ENCODE results near the gene ZGLP1. TPM values are rescaled to one million over a fixed set of nuclear protein-coding genes. Genes with fewer than 3 reads are reported as not detected.

Gene ZGLP1
- total RNA-seq, 1 donor from 2014 or later = 2.3 TPM

GRCh38 chr19:10269333-10270179 lies 40.1 kb downstream of the ZGLP1 start:
- Histone ChIP-seq H3K4me3 (ENCODE audit: low read depth, low read length) (peak overlapping the region; percentile 43), H3K27me3 (ENCODE audit: control insufficient read depth, insufficient read depth, low read length) (no peaks in the 10 kb centered on the region), H3K36me3 (ENCODE audit: control insufficient read depth, insufficient read depth, low read length) (no peaks in the 10 kb centered on the region)
- TF ChIP-seq, protein P1, sequence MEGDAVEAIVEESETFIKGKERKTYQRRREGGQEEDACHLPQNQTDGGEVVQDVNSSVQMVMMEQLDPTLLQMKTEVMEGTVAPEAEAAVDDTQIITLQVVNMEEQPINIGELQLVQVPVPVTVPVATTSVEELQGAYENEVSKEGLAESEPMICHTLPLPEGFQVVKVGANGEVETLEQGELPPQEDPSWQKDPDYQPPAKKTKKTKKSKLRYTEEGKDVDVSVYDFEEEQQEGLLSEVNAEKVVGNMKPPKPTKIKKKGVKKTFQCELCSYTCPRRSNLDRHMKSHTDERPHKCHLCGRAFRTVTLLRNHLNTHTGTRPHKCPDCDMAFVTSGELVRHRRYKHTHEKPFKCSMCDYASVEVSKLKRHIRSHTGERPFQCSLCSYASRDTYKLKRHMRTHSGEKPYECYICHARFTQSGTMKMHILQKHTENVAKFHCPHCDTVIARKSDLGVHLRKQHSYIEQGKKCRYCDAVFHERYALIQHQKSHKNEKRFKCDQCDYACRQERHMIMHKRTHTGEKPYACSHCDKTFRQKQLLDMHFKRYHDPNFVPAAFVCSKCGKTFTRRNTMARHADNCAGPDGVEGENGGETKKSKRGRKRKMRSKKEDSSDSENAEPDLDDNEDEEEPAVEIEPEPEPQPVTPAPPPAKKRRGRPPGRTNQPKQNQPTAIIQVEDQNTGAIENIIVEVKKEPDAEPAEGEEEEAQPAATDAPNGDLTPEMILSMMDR (IDR thresholded peaks at IDR 0.05; ENCODE audit: insufficient read depth, low read length, poor library complexity, severe bottlenecking) = peak; percentile 96
- DNase-seq (ENCODE audit: low read depth) = no peak

GRCh38 chr19:10268071-10268470 lies 41.5 kb downstream of the ZGLP1 start:
- H3K27me3 ChIP-seq (ENCODE audit: control insufficient read depth, insufficient read depth, low read length) = no peaks in the 10 kb centered on the region
- DNase-seq (ENCODE audit: low read depth) = no peak
- H3K4me3 ChIP-seq (ENCODE audit: low read depth, low read length) = no peak overlapping the region
- H3K36me3 ChIP-seq (ENCODE audit: control insufficient read depth, insufficient read depth, low read length) = no peaks in the 10 kb centered on the region
- TF ChIP-seq, protein P1 (IDR thresholded peaks at IDR 0.05; ENCODE audit: insufficient read depth, low read length, poor library complexity, severe bottlenecking) = no peak

GRCh38 chr19:10266706-10267105 lies 42.9 kb downstream of the ZGLP1 start:
- DNase-seq (ENCODE audit: low read depth) = no peak
- H3K4me3 ChIP-seq (ENCODE audit: low read depth, low read length) = no peak overlapping the region
- no peaks in the 10 kb centered on the region for H3K36me3 ChIP-seq (ENCODE audit: control insufficient read depth, insufficient read depth, low read length)
- H3K27me3 ChIP-seq (ENCODE audit: control insufficient read depth, insufficient read depth, low read length) = no peaks in the 10 kb centered on the region
- TF ChIP-seq, protein P1 (IDR thresholded peaks at IDR 0.05; ENCODE audit: insufficient read depth, low read length, poor library complexity, severe bottlenecking) = no peak

GRCh38 chr19:10262771-10263170 lies 46.8 kb downstream of the ZGLP1 start:
- peaks cover 3% of the 10 kb centered on the region for H3K36me3 ChIP-seq (ENCODE audit: control insufficient read depth, insufficient read depth, low read length)
- TF ChIP-seq, protein P1 (IDR thresholded peaks at IDR 0.05; ENCODE audit: insufficient read depth, low read length, poor library complexity, severe bottlenecking) = no peak
- H3K27me3 ChIP-seq (ENCODE audit: control insufficient read depth, insufficient read depth, low read length) = no peaks in the 10 kb centered on the region
- no peak for DNase-seq (ENCODE audit: low read depth)
- H3K4me3 ChIP-seq (ENCODE audit: low read depth, low read length) = no peak overlapping the region

- DNase-seq (ENCODE audit: low read depth) = no peak
- Histone ChIP-seq H3K27me3 (ENCODE audit: control insufficient read depth, insufficient read depth, low read length) (no peaks in the 10 kb centered on the region), H3K4me3 (ENCODE audit: low read depth, low read length) (no peak overlapping the region), H3K36me3 (ENCODE audit: control insufficient read depth, insufficient read depth, low read length) (peaks cover 5% of the 10 kb centered on the region)
- TF ChIP-seq, protein P1 (IDR thresholded peaks at IDR 0.05; ENCODE audit: insufficient read depth, low read length, poor library complexity, severe bottlenecking) = no peak
These were observed 49.5 kb downstream of the ZGLP1 start for GRCh38 chr19:10260141-10260584.

Data from kidney epithelial cell (primary cell).